Endothelial cell of umbilical vein (primary cell): ENCODE measurements around the gene ARHGAP45. TPM values are rescaled to one million over a fixed set of nuclear protein-coding genes. Genes with fewer than 3 reads are reported as not detected.

ENCODE experiments used
- BruUV-seq: library from RNA; stranded (reverse); fragments of 400-500 nt; replicated peaks from 2 replicates; lab custom pipeline; 2021; lab: Mats Ljungman, UMichigan
- CTCF ChIA-PET: fragments of 300-600, 350-600 bp; sonication (Branson Sonifier 250); formaldehyde crosslinking; loops from one replicate; lab custom pipeline; 2021; ENCODE audit warnings: antibody characterized with exemption, inconsistent platforms; lab: Charles Lee
- POLR2A ChIA-PET: fragments of 300-600, 350-600 bp; sonication (Branson Sonifier 250); formaldehyde crosslinking; loops from one replicate; lab custom pipeline; 2021; ENCODE audit warnings: antibody characterized with exemption, inconsistent platforms; lab: Charles Lee
- DNase-seq: peaks from one replicate; pipeline ENCODE4 v3.0.0-alpha.2; 2011; ENCODE audit warnings: low read depth, low spot score
- FAIRE-seq: peaks from 2 replicates; lab custom pipeline; 2011; peaks lifted over from hg19 to GRCh38; lab: Jason Lieb, UNC
- H2AFZ ChIP-seq: 2 replicates; pipeline ENCODE4 v1.6.0; 2012; ENCODE audit warnings: low read depth, low read length, control low read depth, inconsistent platforms
- H3K27ac ChIP-seq: 2 replicates; pipeline ENCODE4 v1.5.1; 2011; ENCODE audit warnings: low read depth, mild to moderate bottlenecking, control low read depth, low read length, moderate library complexity; ENCODE audit not compliant: insufficient read depth
- H3K27me3 ChIP-seq, 2 experiments: 2 replicates each; pipeline versions ENCODE4 v1.6.0 to v1.6.1; 2011; ENCODE audit warnings: low read length in 2 of 2, mixed read lengths in 1 of 2; ENCODE audit not compliant: control insufficient read depth in 2 of 2, insufficient read depth in 2 of 2
- H3K36me3 ChIP-seq, 2 experiments: 2 replicates in 1 of 2; 3 replicates in 1 of 2; pipeline ENCODE4 v1.5.1; 2011; ENCODE audit warnings: low read length in 2 of 2, mild to moderate bottlenecking in 1 of 2, moderate library complexity in 1 of 2; ENCODE audit not compliant: control insufficient read depth in 2 of 2, insufficient read depth in 2 of 2; ENCODE audit errors: extremely low read depth in 1 of 2
- H3K4me1 ChIP-seq: 3 replicates; pipeline ENCODE4 v1.5.1; 2011; ENCODE audit warnings: mild to moderate bottlenecking, low read length; ENCODE audit not compliant: control insufficient read depth, insufficient read depth; ENCODE audit errors: extremely low read depth
- H3K4me2 ChIP-seq: 2 replicates; pipeline ENCODE4 v1.6.1; 2011; ENCODE audit warnings: low read length, control low read depth, mixed read lengths; ENCODE audit not compliant: insufficient read depth
- H3K4me3 ChIP-seq, 3 experiments: fragments of 200-600 bp in 1 of 3; sonication (generic), shearing (Covaris generic) in 1 of 3; replicated peaks in 1 of 3; 2 replicates each; pipeline ENCODE4 v1.5.1; 2011 to 2016; ENCODE audit warnings: control low read depth in 3 of 3, low read length in 3 of 3, mild to moderate bottlenecking in 2 of 3, inconsistent platforms in 1 of 3, low read depth in 1 of 3, moderate library complexity in 1 of 3; ENCODE audit not compliant: insufficient read depth in 1 of 3
- H3K79me2 ChIP-seq: 2 replicates; pipeline ENCODE4 v1.6.0; 2012; ENCODE audit warnings: low read length, inconsistent platforms; ENCODE audit not compliant: control insufficient read depth, insufficient read depth
- H3K9ac ChIP-seq: replicated peaks from 2 replicates; pipeline ENCODE3; 2011; ENCODE audit warnings: low read length, control low read depth; ENCODE audit not compliant: insufficient read depth; ENCODE audit errors: extremely low read depth
- H3K9me1 ChIP-seq: replicated peaks from 3 replicates; pipeline ENCODE4 v1.6.0; 2011; ENCODE audit warnings: mild to moderate bottlenecking, low read length; ENCODE audit not compliant: control insufficient read depth, insufficient read depth; ENCODE audit errors: extremely low read depth
- H3K9me3 ChIP-seq: replicated peaks from 2 replicates; pipeline ENCODE4 v1.5.1; 2012; ENCODE audit warnings: low read length, inconsistent platforms; ENCODE audit not compliant: control insufficient read depth, insufficient read depth
- H4K20me1 ChIP-seq: replicated peaks from 2 replicates; pipeline ENCODE3; 2011; ENCODE audit warnings: mild to moderate bottlenecking, low read length; ENCODE audit not compliant: control insufficient read depth, insufficient read depth; ENCODE audit errors: extremely low read depth
- CTCF ChIP-seq, 2 donors: IDR thresholded peaks; 1 replicate in 1 of 2; 2 replicates in 1 of 2; pipeline ENCODE4 v1.5.1; 2011; ENCODE audit warnings: low read length in 2 of 2, mild to moderate bottlenecking in 2 of 2, moderate library complexity in 2 of 2, control low read depth in 1 of 2, inconsistent platforms in 1 of 2, low read depth in 1 of 2; ENCODE audit not compliant: insufficient read depth in 1 of 2; ENCODE audit errors: extremely low read depth in 1 of 2
- FOS ChIP-seq: IDR thresholded peaks from 2 replicates; pipeline ENCODE4 v1.6.1; 2011; ENCODE audit warnings: mild to moderate bottlenecking, low read length, moderate library complexity, borderline replicate concordance; ENCODE audit not compliant: insufficient read depth
- MYC ChIP-seq: IDR thresholded peaks from one replicate; pipeline ENCODE4 v1.6.1; 2011; ENCODE audit warnings: mild to moderate bottlenecking, low read depth, low read length
- POLR2AphosphoS5 ChIP-seq: IDR thresholded peaks from 2 replicates; pipeline ENCODE4 v1.6.1; 2012; ENCODE audit warnings: low read depth, mild to moderate bottlenecking, control low read depth, low read length, moderate library complexity; ENCODE audit not compliant: insufficient read depth
- dilution Hi-C: fragments of 300-500 bp; cut with MboI; formaldehyde crosslinking; loops from one replicate; pipeline ENCODE4 v1.15.0; 2019; ENCODE audit warnings: low sequenced_read_pairs; ENCODE audit not compliant: extremely low pct_ligation_motif_present
- intact Hi-C: fragments of 100-400 bp; cut with micrococcal nuclease; formaldehyde crosslinking; loops from one replicate; pipeline ENCODE4 v1.10.0; 2022
- polyA plus RNA-seq, 4 experiments: library from polyadenylated mRNA; depleted of rRNA in 3 of 4; stranded (reverse) in 3 of 4; unstranded in 1 of 4; fragments of >200 nt; gene quantifications; 2 replicates each; pipeline versions ENCODE4 v1.2.1 to v1.2.3, GENCODE V29; 2011 to 2012; ENCODE audit warnings: missing spikeins in 1 of 4
- total RNA-seq: library from RNA; stranded (reverse); gene quantifications from 2 replicates; pipeline ENCODE4 v1.2.3, GENCODE V29; 2021

The ARHGAP45 gene
- total and polyA plus RNA-seq, 2 donors (not counting 3 experiments of a cell fraction or from before 2014, with no cell fraction given) = 7.5 to 10.4 TPM

GRCh38 chr19:1130771-1131717 lies 64.1 kb downstream of the ARHGAP45 start:
- Histone ChIP-seq H3K27ac (peak overlapping the region; percentile 92), H3K9me1 (no peaks in the 10 kb centered on the region), H2AFZ (no peak overlapping the region), H3K4me3 (peak overlapping the region; percentile 64 to 81 (median 79)), H3K79me2 (peaks cover 51% of the 10 kb centered on the region), H3K36me3 (peaks cover 0 to 10% of the 10 kb centered on the region in 2 experiments), H3K9ac (peak overlapping the region; percentile 96), H3K4me1 (peaks cover 29% of the 10 kb centered on the region), H3K4me2 (peak overlapping the region; percentile 85), H4K20me1 (no peaks in the 10 kb centered on the region), H3K27me3 (no peaks in the 10 kb centered on the region), H3K9me3 (no peaks in the 10 kb centered on the region)
- ChIA-PET CTCF (interaction anchor here (0.6 to 2.0 kb wide), 13 partner anchors 12 to 712 kb away, joined by 3 to 20 read pairs (median 3); no protein-coding TSS in a partner anchor), POLR2A (interaction anchor here (0.6 to 1.0 kb wide), 2 partner anchors 60 to 138 kb away, joined by 3 read pairs; partner anchors contain the start of gene CIRBP)
- dilution Hi-C loops = no loop called here
- DNase-seq = peak; percentile 44
- no TSS peak for BruUV-seq
- no peak for TF ChIP-seq MYC
- no peak for TF ChIP-seq FOS
- no peak for TF ChIP-seq CTCF (IDR thresholded peaks at IDR 0.05; ENCODE audit: extremely low read depth in 1 of 2, insufficient read depth in 1 of 2, low read depth in 1 of 2, low read length in 2 of 2)
- no peak for TF ChIP-seq POLR2AphosphoS5
- intact Hi-C loops = loop anchor here (2.0 kb wide), 1 partner anchor 42 kb away; no protein-coding TSS in a partner anchor
- FAIRE-seq = peak; percentile 56
